CD4-positive, alpha-beta T cell treated with Interferon alpha-2 for 1 hour (primary cell): Measurements from ENCODE around the gene CYP19A1.
"Not testable (repeated sequence)": the region's sequence is repeated elsewhere in the genome, so short reads cannot be mapped to it uniquely, and the experiment has no call there.

Experiments used
- DNase-seq, 2 donors: peaks; one replicate each; pipeline ENCODE4 v3.0.0-alpha.2; 2020 to 2022

The CYP19A1 gene

GRCh38 chr15:51288143-51289065 is 50.0 kb downstream of the CYP19A1 start:
- no peak for DNase-seq

- no peak for DNase-seq
Measured at GRCh38 chr15:51286816-51287215, 51.6 kb downstream of the CYP19A1 start.

GRCh38 chr15:51285399-51285798 is 53.0 kb downstream of the CYP19A1 start:
- DNase-seq: no peak

GRCh38 chr15:51284871-51285270 is 53.5 kb downstream of the CYP19A1 start:
- no peak for DNase-seq

GRCh38 chr15:51283026-51283425 is 55.4 kb downstream of the CYP19A1 start:
- DNase-seq: no peak

GRCh38 chr15:51282241-51282640 is 56.2 kb downstream of the CYP19A1 start:
- DNase-seq: not testable (repeated sequence)

- peak in 1 of 2 donors; percentile 40 for DNase-seq
Measured at GRCh38 chr15:51281368-51281967, 56.9 kb downstream of the CYP19A1 start.

- no peak for DNase-seq
Measured at GRCh38 chr15:51280838-51281237, 57.6 kb downstream of the CYP19A1 start.

GRCh38 chr15:51279391-51279790 is 59.0 kb downstream of the CYP19A1 start:
- DNase-seq: no peak

GRCh38 chr15:51277101-51277500 is 61.3 kb downstream of the CYP19A1 start:
- no peak for DNase-seq

GRCh38 chr15:51274956-51275355 is 63.4 kb downstream of the CYP19A1 start:
- DNase-seq: no peak

- DNase-seq: no peak
Measured at GRCh38 chr15:51270706-51271105, 67.7 kb downstream of the CYP19A1 start.

GRCh38 chr15:51269496-51269895 is 68.9 kb downstream of the CYP19A1 start:
- DNase-seq: no peak

GRCh38 chr15:51267703-51268083 is 70.7 kb downstream of the CYP19A1 start:
- no peak for DNase-seq

GRCh38 chr15:51267051-51267702 is 71.2 kb downstream of the CYP19A1 start:
- DNase-seq: no peak

- no peak for DNase-seq
Measured at GRCh38 chr15:51266656-51267050, 71.7 kb downstream of the CYP19A1 start.

- no peak for DNase-seq
Measured at GRCh38 chr15:51265037-51265555, 73.3 kb downstream of the CYP19A1 start.

GRCh38 chr15:51263726-51264125 is 74.7 kb downstream of the CYP19A1 start:
- no peak for DNase-seq

- no peak for DNase-seq
Measured at GRCh38 chr15:51263116-51263515, 75.3 kb downstream of the CYP19A1 start.

GRCh38 chr15:51262463-51262862 is 75.9 kb downstream of the CYP19A1 start:
- no peak for DNase-seq

- not testable (repeated sequence) for DNase-seq
Measured at GRCh38 chr15:51261113-51261512, 77.3 kb downstream of the CYP19A1 start.

GRCh38 chr15:51260202-51260601 is 78.2 kb downstream of the CYP19A1 start:
- DNase-seq: no peak

GRCh38 chr15:51255533-51255932 is 82.9 kb downstream of the CYP19A1 start:
- DNase-seq: no peak

- no peak for DNase-seq
Measured at GRCh38 chr15:51253366-51253765, 85.0 kb downstream of the CYP19A1 start.
